Activated CD8-positive, alpha-beta T cell treated with anti-CD3 and anti-CD28 coated beads for 36 hours (primary cell): ENCODE results near the gene HNRNPA0. TPM values are rescaled to one million over a fixed set of nuclear protein-coding genes. Genes with fewer than 3 reads are reported as not detected.

Experiments used
- ATAC-seq: fragments of 200-7000 bp; cut with Tn5 transposase; one replicate; pipeline ENCODE4 v1.10.0; 2021; ENCODE audit warnings: mild to moderate bottlenecking, moderate library complexity
- CTCF ChIA-PET: fragments of 350-600 bp; sonication (Branson Sonifier 250); formaldehyde crosslinking; loops from one replicate; lab custom pipeline; 2021; ENCODE audit warnings: antibody characterized with exemption; lab: Charles Lee
- POLR2A ChIA-PET: fragments of 350-600 bp; sonication (Branson Sonifier 250); formaldehyde crosslinking; loops from one replicate; lab custom pipeline; 2021; ENCODE audit warnings: antibody characterized with exemption; lab: Charles Lee
- DNase-seq: peaks from one replicate; pipeline ENCODE4 v3.0.0-alpha.2; 2020
- H3K27ac Mint-ChIP-seq: one replicate; pipeline ENCODE4 v1.8.0; 2021; ENCODE audit warnings: mild to moderate bottlenecking, mixed read lengths
- H3K27me3 Mint-ChIP-seq: one replicate; pipeline ENCODE4 v1.8.0; 2021; ENCODE audit warnings: mixed read lengths
- H3K36me3 Mint-ChIP-seq: one replicate; pipeline ENCODE4 v1.8.0; 2021; ENCODE audit warnings: low read depth, mixed read lengths
- H3K4me1 Mint-ChIP-seq: one replicate; pipeline ENCODE4 v1.8.0; 2021; ENCODE audit warnings: low read depth, mixed read lengths
- H3K4me3 Mint-ChIP-seq: one replicate; pipeline ENCODE4 v1.8.0; 2021; ENCODE audit warnings: mild to moderate bottlenecking, moderate library complexity, mixed read lengths
- H3K9me3 Mint-ChIP-seq: one replicate; pipeline ENCODE4 v1.8.0; 2021; ENCODE audit warnings: mixed read lengths
- CTCF ChIP-seq: fragments of 200-600 bp; IDR thresholded peaks from one replicate; pipeline ENCODE4 v1.8.0; 2022; ENCODE audit warnings: antibody characterized with exemption, mild to moderate bottlenecking
- intact Hi-C: fragments of 100-400 bp; cut with micrococcal nuclease; formaldehyde crosslinking; loops from one replicate; pipeline ENCODE4 v1.10.0; 2022
- total RNA-seq, 2 experiments: library from RNA; stranded (reverse); gene quantifications; one replicate each; pipeline ENCODE4 v1.2.3, GENCODE V29; 2021

The HNRNPA0 gene
- total RNA-seq, 2 experiments from 2014 or later: 32.8 to 33.1 TPM

GRCh38 chr5:137714946-137715345 is 39.2 kb downstream of the HNRNPA0 start:
- Mint-ChIP-seq H3K36me3 (peaks cover 30% of the 10 kb centered on the region), H3K9me3 (peaks cover 6% of the 10 kb centered on the region), H3K27ac (no peak overlapping the region), H3K4me1 (peaks cover 2% of the 10 kb centered on the region), H3K4me3 (no peak overlapping the region), H3K27me3 (no peaks in the 10 kb centered on the region)
- CTCF ChIA-PET: interaction anchor here (0.7 kb wide), 1 partner anchor 27 kb away, joined by 3 read pairs; no protein-coding TSS in a partner anchor
- intact Hi-C loops: no loop called here
- no peak for ATAC-seq
- no peak for DNase-seq
- TF ChIP-seq CTCF: no peak
- POLR2A ChIA-PET: interaction anchor here (0.8 kb wide), 1 partner anchor 39 kb away, joined by 3 read pairs; no protein-coding TSS in a partner anchor

GRCh38 chr5:137714494-137714893 is 39.7 kb downstream of the HNRNPA0 start:
- H3K27me3 Mint-ChIP-seq: no peaks in the 10 kb centered on the region
- intact Hi-C loops: no loop called here
- no peak for DNase-seq
- POLR2A ChIA-PET: interaction anchor here (2.6 kb wide), 1 partner anchor 22 kb away, joined by 10 read pairs; no protein-coding TSS in a partner anchor
- H3K27ac Mint-ChIP-seq: no peak overlapping the region
- ATAC-seq: no peak
- H3K9me3 Mint-ChIP-seq: peaks cover 6% of the 10 kb centered on the region
- peaks cover 33% of the 10 kb centered on the region for H3K36me3 Mint-ChIP-seq
- no peak overlapping the region for H3K4me3 Mint-ChIP-seq
- peaks cover 2% of the 10 kb centered on the region for H3K4me1 Mint-ChIP-seq
- CTCF ChIA-PET: no interaction called here
- no peak for TF ChIP-seq CTCF

- intact Hi-C loops: no loop called here
Observed at GRCh38 chr5:137712139-137712667, 42.0 kb downstream of the HNRNPA0 start.

GRCh38 chr5:137710086-137710485 is 44.1 kb downstream of the HNRNPA0 start:
- H3K4me1 Mint-ChIP-seq: peaks cover 2% of the 10 kb centered on the region
- no peaks in the 10 kb centered on the region for H3K27me3 Mint-ChIP-seq
- TF ChIP-seq CTCF: no peak
- H3K36me3 Mint-ChIP-seq: peaks cover 39% of the 10 kb centered on the region
- no peak overlapping the region for H3K27ac Mint-ChIP-seq
- POLR2A ChIA-PET: interaction anchor here (1.3 kb wide), 1 partner anchor 11 kb away, joined by 3 read pairs; no protein-coding TSS in a partner anchor
- DNase-seq (no peak), ATAC-seq (no peak)
- no peak overlapping the region for H3K4me3 Mint-ChIP-seq
- CTCF ChIA-PET: no interaction called here
- peaks cover 6% of the 10 kb centered on the region for H3K9me3 Mint-ChIP-seq
- intact Hi-C loops: no loop called here

More at GRCh38 chr5:137712139-137712667, 42.0 kb downstream of the HNRNPA0 start:
- Mint-ChIP-seq H3K4me1 (peaks cover 2% of the 10 kb centered on the region), H3K36me3 (peaks cover 40% of the 10 kb centered on the region), H3K4me3 (no peak overlapping the region), H3K27ac (no peak overlapping the region), H3K27me3 (no peaks in the 10 kb centered on the region), H3K9me3 (peaks cover 6% of the 10 kb centered on the region)
- ATAC-seq (no peak), DNase-seq (no peak)
- no peak for TF ChIP-seq CTCF
- CTCF ChIA-PET: interaction anchor here (1.0 to 2.5 kb wide), 3 partner anchors 14 to 52 kb away, joined by 3 to 11 read pairs (median 5); no protein-coding TSS in a partner anchor
- POLR2A ChIA-PET: interaction anchor here (1.1 to 2.6 kb wide), 2 partner anchors 16 to 25 kb away, joined by 3 to 10 read pairs; no protein-coding TSS in a partner anchor

- Mint-ChIP-seq H3K4me1 (peaks cover 2% of the 10 kb centered on the region), H3K36me3 (peaks cover 29% of the 10 kb centered on the region), H3K27ac (no peak overlapping the region), H3K27me3 (no peaks in the 10 kb centered on the region), H3K4me3 (no peak overlapping the region), H3K9me3 (peaks cover 6% of the 10 kb centered on the region)
- ChIA-PET CTCF (no interaction called here), POLR2A (no interaction called here)
- DNase-seq: no peak
- intact Hi-C loops: no loop called here
- no peak for TF ChIP-seq CTCF
- ATAC-seq: no peak
Observed at GRCh38 chr5:137708796-137709559, 45.2 kb downstream of the HNRNPA0 start.
